NK-92 (cell line): ENCODE measurements around the gene DNAJC3.

Experiments used
- DNase-seq: peaks from one replicate; lab custom pipeline; 2025; ENCODE audit not compliant: unreplicated experiment; lab: John Stamatoyannopoulos, UW

The DNAJC3 gene

GRCh38 chr13:95833719-95834118, 156.8 kb downstream of the DNAJC3 start:
- DNase-seq: no peak

- no peak for DNase-seq
Observed at GRCh38 chr13:95834134-95834765, 157.3 kb downstream of the DNAJC3 start.

GRCh38 chr13:95841894-95842293, 165.0 kb downstream of the DNAJC3 start:
- DNase-seq: no peak

GRCh38 chr13:95842898-95843297, 166.0 kb downstream of the DNAJC3 start:
- no peak for DNase-seq
